Measurements from ENCODE around the gene RHOXF1.
"Not testable (repeated sequence)": the region's sequence is repeated elsewhere in the genome, so short reads cannot be mapped to it uniquely, and the experiment has no call there.

Gene RHOXF1

GRCh38 chrX:120147537-120147936, 31.8 kb upstream of the RHOXF1 start:
- H3K27me3 ChIP-seq (ENCODE audit: insufficient read depth, low read length, poor library complexity, severe bottlenecking), result no peaks in the 10 kb centered on the region
- no peak overlapping the region for H2AFZ ChIP-seq (ENCODE audit: low read length)
- no peak overlapping the region for H3K4me2 ChIP-seq (ENCODE audit: low read depth, low read length, poor library complexity, severe bottlenecking)
- H3K79me2 ChIP-seq (ENCODE audit: insufficient read depth, low read length), result no peaks in the 10 kb centered on the region
- no peaks in the 10 kb centered on the region for H3K9me2 ChIP-seq (replicated peaks; ENCODE audit: low read depth, low read length)
- no peaks in the 10 kb centered on the region for H3K36me3 ChIP-seq (ENCODE audit: insufficient read depth, low read length)
- no peak overlapping the region for H3K4me3 ChIP-seq (ENCODE audit: low read length, poor library complexity, severe bottlenecking)
- H4K20me1 ChIP-seq (ENCODE audit: insufficient read depth, low read length, poor library complexity, severe bottlenecking), result no peaks in the 10 kb centered on the region
- H3K9me3 ChIP-seq (ENCODE audit: insufficient read depth, low read depth, low read length), result no peaks in the 10 kb centered on the region
- peaks cover 12% of the 10 kb centered on the region for H3K4me1 ChIP-seq (ENCODE audit: insufficient read depth, low read length, poor library complexity, severe bottlenecking)
- TF ChIP-seq CTCF (conservative IDR thresholded peaks at IDR 0.05; ENCODE audit: low read length), result no peak
- TF ChIP-seq EZH2phosphoT487 (IDR thresholded peaks at IDR 0.05; ENCODE audit: borderline replicate concordance), result no peak
- H3K9ac ChIP-seq (ENCODE audit: low read depth, low read length, poor library complexity, severe bottlenecking), result no peak overlapping the region
- H3F3A ChIP-seq (ENCODE audit: low read depth), result no peaks in the 10 kb centered on the region

- H3K4me1 ChIP-seq (ENCODE audit: insufficient read depth, low read length, poor library complexity, severe bottlenecking), result peaks cover 14% of the 10 kb centered on the region
- not testable (repeated sequence) for H3K79me2 ChIP-seq (ENCODE audit: insufficient read depth, low read length); H3K36me3 ChIP-seq (ENCODE audit: insufficient read depth, low read length); H3K4me3 ChIP-seq (ENCODE audit: low read length, poor library complexity, severe bottlenecking); H3K9me3 ChIP-seq (ENCODE audit: insufficient read depth, low read depth, low read length); H3K4me2 ChIP-seq (ENCODE audit: low read depth, low read length, poor library complexity, severe bottlenecking); H3K27me3 ChIP-seq (ENCODE audit: insufficient read depth, low read length, poor library complexity, severe bottlenecking); H3K9ac ChIP-seq (ENCODE audit: low read depth, low read length, poor library complexity, severe bottlenecking); H4K20me1 ChIP-seq (ENCODE audit: insufficient read depth, low read length, poor library complexity, severe bottlenecking); H2AFZ ChIP-seq (ENCODE audit: low read length); H3K9me2 ChIP-seq (replicated peaks; ENCODE audit: low read depth, low read length); H3F3A ChIP-seq (ENCODE audit: low read depth)
Observed at GRCh38 chrX:120146323-120146722, 30.6 kb upstream of the RHOXF1 start.

GRCh38 chrX:120145295-120145925, 29.7 kb upstream of the RHOXF1 start:
- H3K9me2 ChIP-seq (replicated peaks; ENCODE audit: low read depth, low read length), result no peaks in the 10 kb centered on the region
- H3F3A ChIP-seq (ENCODE audit: low read depth), result no peaks in the 10 kb centered on the region
- H3K4me2 ChIP-seq (ENCODE audit: low read depth, low read length, poor library complexity, severe bottlenecking), result peak overlapping the region; percentile 40
- H3K79me2 ChIP-seq (ENCODE audit: insufficient read depth, low read length), result no peaks in the 10 kb centered on the region
- H3K9me3 ChIP-seq (ENCODE audit: insufficient read depth, low read depth, low read length), result no peaks in the 10 kb centered on the region
- peaks cover 14% of the 10 kb centered on the region for H3K4me1 ChIP-seq (ENCODE audit: insufficient read depth, low read length, poor library complexity, severe bottlenecking)
- H3K36me3 ChIP-seq (ENCODE audit: insufficient read depth, low read length), result no peaks in the 10 kb centered on the region
- no peak overlapping the region for H3K9ac ChIP-seq (ENCODE audit: low read depth, low read length, poor library complexity, severe bottlenecking)
- no peak overlapping the region for H3K4me3 ChIP-seq (ENCODE audit: low read length, poor library complexity, severe bottlenecking)
- H2AFZ ChIP-seq (ENCODE audit: low read length), result no peak overlapping the region
- no peaks in the 10 kb centered on the region for H3K27me3 ChIP-seq (ENCODE audit: insufficient read depth, low read length, poor library complexity, severe bottlenecking)
- no peaks in the 10 kb centered on the region for H4K20me1 ChIP-seq (ENCODE audit: insufficient read depth, low read length, poor library complexity, severe bottlenecking)
- TF ChIP-seq EZH2phosphoT487 (IDR thresholded peaks at IDR 0.05; ENCODE audit: borderline replicate concordance) (no peak), CTCF (conservative IDR thresholded peaks at IDR 0.05; ENCODE audit: low read length) (no peak)

GRCh38 chrX:120144178-120144844, 28.6 kb upstream of the RHOXF1 start:
- no peak overlapping the region for H3K4me2 ChIP-seq (ENCODE audit: low read depth, low read length, poor library complexity, severe bottlenecking)
- H3K4me1 ChIP-seq (ENCODE audit: insufficient read depth, low read length, poor library complexity, severe bottlenecking), result peaks cover 14% of the 10 kb centered on the region
- no peaks in the 10 kb centered on the region for H3K36me3 ChIP-seq (ENCODE audit: insufficient read depth, low read length)
- H3F3A ChIP-seq (ENCODE audit: low read depth), result no peaks in the 10 kb centered on the region
- TF ChIP-seq CTCF (conservative IDR thresholded peaks at IDR 0.05; ENCODE audit: low read length) (no peak), EZH2phosphoT487 (IDR thresholded peaks at IDR 0.05; ENCODE audit: borderline replicate concordance) (no peak)
- H3K9me3 ChIP-seq (ENCODE audit: insufficient read depth, low read depth, low read length), result no peaks in the 10 kb centered on the region
- H3K9me2 ChIP-seq (replicated peaks; ENCODE audit: low read depth, low read length), result no peaks in the 10 kb centered on the region
- H4K20me1 ChIP-seq (ENCODE audit: insufficient read depth, low read length, poor library complexity, severe bottlenecking), result no peaks in the 10 kb centered on the region
- H3K4me3 ChIP-seq (ENCODE audit: low read length, poor library complexity, severe bottlenecking), result no peak overlapping the region
- no peaks in the 10 kb centered on the region for H3K27me3 ChIP-seq (ENCODE audit: insufficient read depth, low read length, poor library complexity, severe bottlenecking)
- H3K79me2 ChIP-seq (ENCODE audit: insufficient read depth, low read length), result no peaks in the 10 kb centered on the region
- no peak overlapping the region for H3K9ac ChIP-seq (ENCODE audit: low read depth, low read length, poor library complexity, severe bottlenecking)
- no peak overlapping the region for H2AFZ ChIP-seq (ENCODE audit: low read length)

Measured in Loucy (cell line).